Omental fat pad (tissue), 4 donors: ENCODE measurements around the gene AGBL1. TPM values are rescaled to one million over a fixed set of nuclear protein-coding genes. Genes with fewer than 3 reads are reported as not detected.

Experiments
- ATAC-seq: fragments of 150-250 bp; one replicate; pipeline ENCODE4 v1.9.1; 2016; ENCODE audit warnings: mild to moderate bottlenecking, moderate library complexity; ENCODE audit not compliant: low FRiP score
- DNase-seq: peaks from one replicate; pipeline ENCODE4 v3.0.0-alpha.2; 2019; ENCODE audit warnings: low spot score
- CTCF ChIP-seq, 3 donors: fragments of 450-650 bp; IDR thresholded peaks; one replicate each; pipeline ENCODE4 v1.5.1; 2016 to 2017; ENCODE audit warnings: antibody characterized with exemption in 3 of 3, mild to moderate bottlenecking in 3 of 3, moderate library complexity in 2 of 3
- total RNA-seq, 4 donors: library from RNA; depleted of rRNA; stranded (reverse); fragments of >200 nt; gene quantifications; one replicate each; pipeline ENCODE4 v1.1.0, GENCODE V29; 2016

AGBL1 gene
- total RNA-seq, 4 donors from 2014 or later = not detected

GRCh38 chr15:86316726-86317383, 237.2 kb downstream of the AGBL1 start:
- no peak for TF ChIP-seq CTCF (IDR thresholded peaks at IDR 0.05)
- DNase-seq = no peak
- ATAC-seq = no peak

- TF ChIP-seq CTCF (IDR thresholded peaks at IDR 0.05) = no peak
- ATAC-seq = no peak
- no peak for DNase-seq
These were observed 237.7 kb downstream of the AGBL1 start for GRCh38 chr15:86317384-86317740.

GRCh38 chr15:86322629-86323028, 243.0 kb downstream of the AGBL1 start:
- no peak for TF ChIP-seq CTCF (IDR thresholded peaks at IDR 0.05)
- no peak for ATAC-seq
- no peak for DNase-seq

- no peak for DNase-seq
- TF ChIP-seq CTCF (IDR thresholded peaks at IDR 0.05) = no peak
- no peak for ATAC-seq
These were observed 247.7 kb downstream of the AGBL1 start for GRCh38 chr15:86327230-86327865.

- no peak for DNase-seq
- TF ChIP-seq CTCF (IDR thresholded peaks at IDR 0.05) = no peak
- no peak for ATAC-seq
These were observed 249.0 kb downstream of the AGBL1 start for GRCh38 chr15:86328658-86329057.

GRCh38 chr15:86329311-86330013, 249.8 kb downstream of the AGBL1 start:
- ATAC-seq = no peak
- DNase-seq = no peak
- no peak for TF ChIP-seq CTCF (IDR thresholded peaks at IDR 0.05)
